Fibroblast of the conjunctiva (primary cell): ENCODE data around the gene TMCO2.

Source experiments
- DNase-seq: peaks from one replicate; pipeline ENCODE4 v3.0.0-alpha.2; 2010; ENCODE audit warnings: low read depth

TMCO2 gene

GRCh38 chr1:40257688-40258444 lies 10.1 kb downstream of the TMCO2 start, which contains the start of gene ZMPSTE24:
TSS of gene ZMPSTE24 (plus strand) at chr1:40258236. CDS start at chr1:40258272, 36 bp downstream.
- DNase-seq = peak; percentile 93

- no peak for DNase-seq
Observed at GRCh38 chr1:40258445-40258769, 10.7 kb downstream of the TMCO2 start.

GRCh38 chr1:40264354-40264781 lies 16.6 kb downstream of the TMCO2 start:
- DNase-seq = no peak

GRCh38 chr1:40265298-40265697 lies 17.6 kb downstream of the TMCO2 start:
- no peak for DNase-seq

- DNase-seq = no peak
Observed at GRCh38 chr1:40265919-40266318, 18.2 kb downstream of the TMCO2 start.

GRCh38 chr1:40266786-40267535 lies 19.2 kb downstream of the TMCO2 start:
- no peak for DNase-seq

- DNase-seq = peak; percentile 96
Observed at GRCh38 chr1:40267767-40268187, 20.0 kb downstream of the TMCO2 start.

GRCh38 chr1:40268211-40268610 lies 20.5 kb downstream of the TMCO2 start:
- DNase-seq = no peak

- no peak for DNase-seq
Observed at GRCh38 chr1:40270152-40270834, 22.6 kb downstream of the TMCO2 start.

GRCh38 chr1:40272653-40273213 lies 25.0 kb downstream of the TMCO2 start:
- no peak for DNase-seq

- DNase-seq = no peak
Observed at GRCh38 chr1:40273547-40274166, 25.9 kb downstream of the TMCO2 start.

GRCh38 chr1:40274331-40274730 lies 26.6 kb downstream of the TMCO2 start:
- DNase-seq = no peak

- no peak for DNase-seq
Observed at GRCh38 chr1:40276122-40276521, 28.4 kb downstream of the TMCO2 start.

- DNase-seq = no peak
Observed at GRCh38 chr1:40281853-40282252, 34.1 kb downstream of the TMCO2 start.

- DNase-seq = no peak
Observed at GRCh38 chr1:40291293-40291692, 43.6 kb downstream of the TMCO2 start.

- DNase-seq = no peak
Observed at GRCh38 chr1:40299366-40300248, 51.9 kb downstream of the TMCO2 start.

GRCh38 chr1:40300249-40300567 lies 52.5 kb downstream of the TMCO2 start:
- DNase-seq = no peak

- DNase-seq = no peak
Observed at GRCh38 chr1:40300651-40301050, 52.9 kb downstream of the TMCO2 start.

GRCh38 chr1:40301066-40301465 lies 53.3 kb downstream of the TMCO2 start:
- no peak for DNase-seq
